Measurements from ENCODE around the gene LRRC8C.

Gene LRRC8C

GRCh38 chr1:89594096-89594740 lies 38.7 kb upstream of the LRRC8C start:
- no peak overlapping the region for H3K4me3 ChIP-seq
- TF ChIP-seq, protein P1, sequence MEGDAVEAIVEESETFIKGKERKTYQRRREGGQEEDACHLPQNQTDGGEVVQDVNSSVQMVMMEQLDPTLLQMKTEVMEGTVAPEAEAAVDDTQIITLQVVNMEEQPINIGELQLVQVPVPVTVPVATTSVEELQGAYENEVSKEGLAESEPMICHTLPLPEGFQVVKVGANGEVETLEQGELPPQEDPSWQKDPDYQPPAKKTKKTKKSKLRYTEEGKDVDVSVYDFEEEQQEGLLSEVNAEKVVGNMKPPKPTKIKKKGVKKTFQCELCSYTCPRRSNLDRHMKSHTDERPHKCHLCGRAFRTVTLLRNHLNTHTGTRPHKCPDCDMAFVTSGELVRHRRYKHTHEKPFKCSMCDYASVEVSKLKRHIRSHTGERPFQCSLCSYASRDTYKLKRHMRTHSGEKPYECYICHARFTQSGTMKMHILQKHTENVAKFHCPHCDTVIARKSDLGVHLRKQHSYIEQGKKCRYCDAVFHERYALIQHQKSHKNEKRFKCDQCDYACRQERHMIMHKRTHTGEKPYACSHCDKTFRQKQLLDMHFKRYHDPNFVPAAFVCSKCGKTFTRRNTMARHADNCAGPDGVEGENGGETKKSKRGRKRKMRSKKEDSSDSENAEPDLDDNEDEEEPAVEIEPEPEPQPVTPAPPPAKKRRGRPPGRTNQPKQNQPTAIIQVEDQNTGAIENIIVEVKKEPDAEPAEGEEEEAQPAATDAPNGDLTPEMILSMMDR (IDR thresholded peaks at IDR 0.05) = no peak
- DNase-seq (ENCODE audit: low spot score) = no peak
- H3K27ac ChIP-seq = no peak overlapping the region

- DNase-seq (ENCODE audit: low spot score) = no peak
- TF ChIP-seq, protein P1 (IDR thresholded peaks at IDR 0.05) = no peak
- Histone ChIP-seq H3K4me3 (no peak overlapping the region), H3K27ac (no peak overlapping the region)
These were observed 36.2 kb upstream of the LRRC8C start for GRCh38 chr1:89596698-89597097.

GRCh38 chr1:89598450-89599331 lies 34.2 kb upstream of the LRRC8C start:
- DNase-seq (ENCODE audit: low spot score) = no peak
- Histone ChIP-seq H3K27ac (no peak overlapping the region), H3K4me3 (no peak overlapping the region)
- TF ChIP-seq, protein P1 (IDR thresholded peaks at IDR 0.05) = peak; percentile 52

DNA sequence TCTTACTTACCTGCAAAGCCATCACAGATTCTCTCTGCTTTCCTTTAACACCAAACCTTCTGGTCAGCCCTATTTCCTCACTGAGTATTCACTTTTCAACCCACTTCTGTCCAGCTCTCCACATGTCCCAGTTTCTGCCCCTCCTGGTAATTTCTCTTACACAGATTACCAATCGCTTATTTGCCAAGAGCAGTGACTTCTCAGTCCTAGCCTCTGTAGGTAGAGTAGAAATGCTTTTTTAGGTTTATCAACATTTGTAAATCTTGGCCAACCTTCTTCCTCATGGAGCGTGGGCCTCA lies 33.6 kb upstream of the LRRC8C start:
- H3K4me3 ChIP-seq = no peak overlapping the region
- TF ChIP-seq, protein P1 (IDR thresholded peaks at IDR 0.05) = no peak
- H3K27ac ChIP-seq = no peak overlapping the region
- DNase-seq (ENCODE audit: low spot score) = no peak

GRCh38 chr1:89600451-89601224 lies 32.3 kb upstream of the LRRC8C start:
- TF ChIP-seq, protein P1 (IDR thresholded peaks at IDR 0.05) = no peak
- DNase-seq (ENCODE audit: low spot score) = no peak
- Histone ChIP-seq H3K4me3 (no peak overlapping the region), H3K27ac (no peak overlapping the region)

GRCh38 chr1:89602871-89603404 lies 30.0 kb upstream of the LRRC8C start:
- DNase-seq (ENCODE audit: low spot score) = no peak
- TF ChIP-seq, protein P1 (IDR thresholded peaks at IDR 0.05) = no peak
- Histone ChIP-seq H3K27ac (no peak overlapping the region), H3K4me3 (no peak overlapping the region)
